Measurements from ENCODE around the gene APEH. TPM values are rescaled to one million over a fixed set of nuclear protein-coding genes. Genes with fewer than 3 reads are reported as not detected.

Gene APEH
- total and polyA plus RNA-seq, 10 of the 15 experiments (the other 5 are each of a cell fraction or from before 2014, with no cell fraction given) = 74.4 to 214 (median 131) TPM

DNA sequence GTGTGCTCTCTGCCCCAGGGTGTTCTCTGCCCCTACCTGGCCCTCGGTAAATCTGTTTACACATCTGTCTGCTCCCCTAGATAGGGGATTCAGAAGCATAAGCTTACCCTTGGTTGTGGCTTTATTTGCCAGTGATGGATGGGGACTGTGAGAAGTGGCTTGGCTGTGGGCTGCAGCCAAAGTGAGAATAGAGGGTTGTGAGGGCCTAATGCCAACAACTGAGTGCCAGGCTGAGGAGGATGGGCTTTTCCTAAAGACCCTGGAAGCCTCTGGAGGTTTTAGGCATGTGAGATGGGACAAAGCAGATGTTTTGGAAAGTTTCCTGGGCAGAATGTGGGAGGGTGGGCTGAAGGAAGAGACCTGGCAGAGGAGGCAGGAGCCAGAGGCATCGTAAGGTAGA is 15.4 kb upstream of the APEH start:
- ChIA-PET RAD21 (ENCODE audit: unreplicated experiment) (no interaction called here), POLR2A (no interaction called here), CTCF (no interaction called here), SMC1A (ENCODE audit: uncharacterized antibody, unreplicated experiment) (no interaction called here)
- H3K79me2 ChIP-seq (ENCODE audit: control insufficient read depth, insufficient read depth, low read length) = no peaks in the 10 kb centered on the region
- H3K36me3 ChIP-seq (ENCODE audit: control insufficient read depth in 2 of 2, insufficient read depth in 2 of 2, low read length in 1 of 2) = no peaks in the 10 kb centered on the region
- H4K20me1 ChIP-seq (ENCODE audit: control insufficient read depth, insufficient read depth) = no peaks in the 10 kb centered on the region
- no peaks in the 10 kb centered on the region for H3K4me1 ChIP-seq (ENCODE audit: control insufficient read depth, insufficient read depth, low read length)
- H2AFZ ChIP-seq (ENCODE audit: control insufficient read depth, low read depth, low read length) = no peak overlapping the region
- ATAC-seq = no peak
- no peak overlapping the region for H3K4me3 ChIP-seq
- 35% methylated on average over 2 of the region's 2 CpGs for WGBS (ENCODE audit: insufficient coverage, insufficient replicate concordance, low lambda C conversion rate, missing lambda C conversion rate)
- FAIRE-seq = no peak
- no peaks in the 10 kb centered on the region for H3K9me3 ChIP-seq (replicated peaks; ENCODE audit: control insufficient read depth, insufficient read depth, low read length)
- H3K4me2 ChIP-seq (ENCODE audit: control insufficient read depth, insufficient read depth) = no peak overlapping the region
- no peak overlapping the region for H3K9ac ChIP-seq (ENCODE audit: control insufficient read depth, insufficient read depth, low read length)
- in situ Hi-C loops (cut with MboI) (no loop called here), intact Hi-C loops (cut with micrococcal nuclease; ENCODE audit: unreplicated experiment) (no loop called here)
- no peaks in the 10 kb centered on the region for H3K27me3 ChIP-seq (replicated peaks in 1 of 2; ENCODE audit: control insufficient read depth in 2 of 2, insufficient read depth in 2 of 2, low read length in 1 of 2)
- no TSS peak for BruUV-seq (replicated peaks)
- DNase-seq (ENCODE audit: low read depth, low spot score) = no peak
- no peak overlapping the region for H3K27ac ChIP-seq (ENCODE audit: control insufficient read depth, insufficient read depth)
- TF ChIP-seq ZBTB40 (IDR thresholded peaks at IDR 0.05; ENCODE audit: borderline replicate concordance) (no peak), NKRF (conservative IDR thresholded peaks at IDR 0.05) (no peak), SREBF1 (IDR thresholded peaks at IDR 0.05; ENCODE audit: low read length) (no peak), ZNF217 (IDR thresholded peaks at IDR 0.05) (no peak), MEF2A (IDR thresholded peaks at IDR 0.05; ENCODE audit: insufficient read depth, low read depth, low read length) (no peak), CHD1 (IDR thresholded peaks at IDR 0.05; ENCODE audit: low read depth, low read length) (no peak), ASH2L (IDR thresholded peaks at IDR 0.05; ENCODE audit: borderline replicate concordance, low read depth) (no peak), ATF7 (IDR thresholded peaks at IDR 0.05; ENCODE audit: low read depth) (no peak), EGR1 (IDR thresholded peaks at IDR 0.05; ENCODE audit: borderline replicate concordance in 1 of 2, low read depth in 2 of 2, low read length in 2 of 2) (no peak), SIN3A (IDR thresholded peaks at IDR 0.05; ENCODE audit: low read depth, low read length) (no peak)
- TF ChIP-seq, protein P1, sequence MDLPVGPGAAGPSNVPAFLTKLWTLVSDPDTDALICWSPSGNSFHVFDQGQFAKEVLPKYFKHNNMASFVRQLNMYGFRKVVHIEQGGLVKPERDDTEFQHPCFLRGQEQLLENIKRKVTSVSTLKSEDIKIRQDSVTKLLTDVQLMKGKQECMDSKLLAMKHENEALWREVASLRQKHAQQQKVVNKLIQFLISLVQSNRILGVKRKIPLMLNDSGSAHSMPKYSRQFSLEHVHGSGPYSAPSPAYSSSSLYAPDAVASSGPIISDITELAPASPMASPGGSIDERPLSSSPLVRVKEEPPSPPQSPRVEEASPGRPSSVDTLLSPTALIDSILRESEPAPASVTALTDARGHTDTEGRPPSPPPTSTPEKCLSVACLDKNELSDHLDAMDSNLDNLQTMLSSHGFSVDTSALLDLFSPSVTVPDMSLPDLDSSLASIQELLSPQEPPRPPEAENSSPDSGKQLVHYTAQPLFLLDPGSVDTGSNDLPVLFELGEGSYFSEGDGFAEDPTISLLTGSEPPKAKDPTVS (IDR thresholded peaks at IDR 0.05; ENCODE audit: low read depth, low read length) = no peak
- TF ChIP-seq, protein P2, sequence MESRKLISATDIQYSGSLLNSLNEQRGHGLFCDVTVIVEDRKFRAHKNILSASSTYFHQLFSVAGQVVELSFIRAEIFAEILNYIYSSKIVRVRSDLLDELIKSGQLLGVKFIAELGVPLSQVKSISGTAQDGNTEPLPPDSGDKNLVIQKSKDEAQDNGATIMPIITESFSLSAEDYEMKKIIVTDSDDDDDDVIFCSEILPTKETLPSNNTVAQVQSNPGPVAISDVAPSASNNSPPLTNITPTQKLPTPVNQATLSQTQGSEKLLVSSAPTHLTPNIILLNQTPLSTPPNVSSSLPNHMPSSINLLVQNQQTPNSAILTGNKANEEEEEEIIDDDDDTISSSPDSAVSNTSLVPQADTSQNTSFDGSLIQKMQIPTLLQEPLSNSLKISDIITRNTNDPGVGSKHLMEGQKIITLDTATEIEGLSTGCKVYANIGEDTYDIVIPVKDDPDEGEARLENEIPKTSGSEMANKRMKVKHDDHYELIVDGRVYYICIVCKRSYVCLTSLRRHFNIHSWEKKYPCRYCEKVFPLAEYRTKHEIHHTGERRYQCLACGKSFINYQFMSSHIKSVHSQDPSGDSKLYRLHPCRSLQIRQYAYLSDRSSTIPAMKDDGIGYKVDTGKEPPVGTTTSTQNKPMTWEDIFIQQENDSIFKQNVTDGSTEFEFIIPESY (IDR thresholded peaks at IDR 0.05) = no peak
- TF ChIP-seq, protein P3, sequence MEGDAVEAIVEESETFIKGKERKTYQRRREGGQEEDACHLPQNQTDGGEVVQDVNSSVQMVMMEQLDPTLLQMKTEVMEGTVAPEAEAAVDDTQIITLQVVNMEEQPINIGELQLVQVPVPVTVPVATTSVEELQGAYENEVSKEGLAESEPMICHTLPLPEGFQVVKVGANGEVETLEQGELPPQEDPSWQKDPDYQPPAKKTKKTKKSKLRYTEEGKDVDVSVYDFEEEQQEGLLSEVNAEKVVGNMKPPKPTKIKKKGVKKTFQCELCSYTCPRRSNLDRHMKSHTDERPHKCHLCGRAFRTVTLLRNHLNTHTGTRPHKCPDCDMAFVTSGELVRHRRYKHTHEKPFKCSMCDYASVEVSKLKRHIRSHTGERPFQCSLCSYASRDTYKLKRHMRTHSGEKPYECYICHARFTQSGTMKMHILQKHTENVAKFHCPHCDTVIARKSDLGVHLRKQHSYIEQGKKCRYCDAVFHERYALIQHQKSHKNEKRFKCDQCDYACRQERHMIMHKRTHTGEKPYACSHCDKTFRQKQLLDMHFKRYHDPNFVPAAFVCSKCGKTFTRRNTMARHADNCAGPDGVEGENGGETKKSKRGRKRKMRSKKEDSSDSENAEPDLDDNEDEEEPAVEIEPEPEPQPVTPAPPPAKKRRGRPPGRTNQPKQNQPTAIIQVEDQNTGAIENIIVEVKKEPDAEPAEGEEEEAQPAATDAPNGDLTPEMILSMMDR (IDR thresholded peaks at IDR 0.05 in 2 of 3, conservative IDR thresholded peaks at IDR 0.05 in 1 of 3; ENCODE audit: control insufficient read depth in 2 of 3, extremely low read depth in 1 of 3, insufficient read depth in 1 of 3, low read depth in 3 of 3, low read length in 3 of 3) = no peak

Measured in GM12878 (cell line).